Activated B cell treated with CpG ODN at 0.5 μM for 24 hours (primary cell): Measurements from ENCODE around the gene HLA-E. TPM values are rescaled to one million over a fixed set of nuclear protein-coding genes. Genes with fewer than 3 reads are reported as not detected.
"Not testable (repeated sequence)": the region's sequence is repeated elsewhere in the genome, so short reads cannot be mapped to it uniquely, and the experiment has no call there.

ENCODE experiments used
- ATAC-seq: fragments of 200-7000 bp; cut with Tn5 transposase; one replicate; pipeline ENCODE4 v1.10.0; 2021; ENCODE audit warnings: low read depth, mild to moderate bottlenecking, moderate library complexity
- CTCF ChIA-PET: fragments of 350-600 bp; sonication (Branson Sonifier 250); formaldehyde crosslinking; loops from one replicate; lab custom pipeline; 2021; ENCODE audit warnings: antibody characterized with exemption; lab: Charles Lee
- POLR2A ChIA-PET: fragments of 350-600 bp; sonication (Branson Sonifier 250); formaldehyde crosslinking; loops from one replicate; lab custom pipeline; 2021; ENCODE audit warnings: antibody characterized with exemption; lab: Charles Lee
- DNase-seq: peaks from one replicate; pipeline ENCODE4 v3.0.0; 2022
- H3K27ac Mint-ChIP-seq: one replicate; pipeline ENCODE4 v1.8.0; 2020; ENCODE audit warnings: mixed read lengths
- H3K27me3 Mint-ChIP-seq: one replicate; pipeline ENCODE4 v1.8.0; 2021; ENCODE audit warnings: mixed read lengths
- H3K36me3 Mint-ChIP-seq: one replicate; pipeline ENCODE4 v1.8.0; 2021; ENCODE audit warnings: low read depth, mixed read lengths
- H3K4me1 Mint-ChIP-seq: one replicate; pipeline ENCODE4 v1.8.0; 2021; ENCODE audit warnings: mixed read lengths
- H3K4me3 Mint-ChIP-seq: one replicate; pipeline ENCODE4 v1.8.0; 2020; ENCODE audit warnings: mild to moderate bottlenecking, mixed read lengths
- H3K9me3 Mint-ChIP-seq: one replicate; pipeline ENCODE4 v1.8.0; 2020; ENCODE audit warnings: mixed read lengths
- intact Hi-C: fragments of 100-400 bp; cut with micrococcal nuclease; formaldehyde crosslinking; loops from one replicate; pipeline ENCODE4 v1.15.1; 2024
- total RNA-seq: library from RNA; stranded (reverse); gene quantifications from 2 replicates; pipeline ENCODE4 v1.2.3, GENCODE V29; 2022
- TF ChIP-seq, protein P1 (sequence below): fragments of 200-600 bp; IDR thresholded peaks from one replicate; pipeline ENCODE4 v1.8.0; 2022; ENCODE audit warnings: antibody characterized with exemption, mild to moderate bottlenecking

The HLA-E gene
- total RNA-seq, 1 donor from 2014 or later: 737 TPM

DNA sequence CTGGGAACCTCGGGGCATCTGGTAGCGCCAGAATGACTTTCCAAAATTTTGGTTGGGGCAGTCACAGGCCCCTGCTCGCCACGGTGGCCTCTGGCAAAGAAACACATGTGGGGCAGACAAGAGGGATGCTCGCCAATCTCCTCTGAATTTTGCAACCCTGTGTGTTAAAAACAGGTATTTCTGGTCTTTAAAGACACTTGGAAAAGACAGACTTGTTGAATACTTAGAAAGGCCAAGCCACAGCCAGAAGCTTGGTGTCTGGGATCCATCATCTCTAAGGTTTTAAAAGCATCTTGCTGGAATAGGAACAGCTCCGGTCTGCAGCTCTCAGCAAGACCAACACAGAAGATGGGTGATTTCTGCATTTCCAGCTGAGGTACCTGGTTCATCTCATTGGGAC is 31.2 kb downstream of the HLA-E start:
- Mint-ChIP-seq H3K4me3 (no peak overlapping the region), H3K27ac (no peak overlapping the region), H3K27me3 (no peaks in the 10 kb centered on the region), H3K4me1 (peaks cover 75% of the 10 kb centered on the region), H3K9me3 (peaks cover 2% of the 10 kb centered on the region), H3K36me3 (peaks cover 1% of the 10 kb centered on the region)
- DNase-seq (no peak), ATAC-seq (no peak)
- ChIA-PET POLR2A (interaction anchor here (0.7 to 13.0 kb wide), 4 partner anchors 7 to 30 kb away, joined by 3 to 352 read pairs (median 28); no protein-coding TSS in a partner anchor), CTCF (no interaction called here)
- TF ChIP-seq, protein P1, sequence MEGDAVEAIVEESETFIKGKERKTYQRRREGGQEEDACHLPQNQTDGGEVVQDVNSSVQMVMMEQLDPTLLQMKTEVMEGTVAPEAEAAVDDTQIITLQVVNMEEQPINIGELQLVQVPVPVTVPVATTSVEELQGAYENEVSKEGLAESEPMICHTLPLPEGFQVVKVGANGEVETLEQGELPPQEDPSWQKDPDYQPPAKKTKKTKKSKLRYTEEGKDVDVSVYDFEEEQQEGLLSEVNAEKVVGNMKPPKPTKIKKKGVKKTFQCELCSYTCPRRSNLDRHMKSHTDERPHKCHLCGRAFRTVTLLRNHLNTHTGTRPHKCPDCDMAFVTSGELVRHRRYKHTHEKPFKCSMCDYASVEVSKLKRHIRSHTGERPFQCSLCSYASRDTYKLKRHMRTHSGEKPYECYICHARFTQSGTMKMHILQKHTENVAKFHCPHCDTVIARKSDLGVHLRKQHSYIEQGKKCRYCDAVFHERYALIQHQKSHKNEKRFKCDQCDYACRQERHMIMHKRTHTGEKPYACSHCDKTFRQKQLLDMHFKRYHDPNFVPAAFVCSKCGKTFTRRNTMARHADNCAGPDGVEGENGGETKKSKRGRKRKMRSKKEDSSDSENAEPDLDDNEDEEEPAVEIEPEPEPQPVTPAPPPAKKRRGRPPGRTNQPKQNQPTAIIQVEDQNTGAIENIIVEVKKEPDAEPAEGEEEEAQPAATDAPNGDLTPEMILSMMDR: no peak
- intact Hi-C loops: no loop called here

DNA sequence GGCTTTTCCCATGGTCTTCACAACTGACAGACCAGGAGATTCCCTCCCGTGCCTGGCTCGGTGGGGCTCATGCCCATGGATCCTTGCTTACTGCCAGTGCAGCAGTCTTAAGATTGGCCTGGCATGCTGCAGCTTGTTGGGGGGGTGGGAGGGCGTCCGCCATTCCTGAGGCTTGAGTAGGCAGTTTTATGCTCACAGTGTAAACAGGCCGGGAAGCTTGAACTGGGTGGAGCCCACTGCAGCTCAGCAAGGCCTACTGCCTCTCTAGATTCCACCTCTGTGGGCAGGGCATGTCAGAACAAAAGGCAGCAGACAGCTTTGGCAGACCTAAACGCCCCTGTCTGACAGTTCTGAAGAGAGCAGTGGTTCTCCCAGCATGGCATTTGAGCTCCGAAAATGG is 31.8 kb downstream of the HLA-E start:
- H3K9me3 Mint-ChIP-seq, ATAC-seq, H3K27me3 Mint-ChIP-seq, intact Hi-C loops, H3K36me3 Mint-ChIP-seq, H3K4me3 Mint-ChIP-seq, DNase-seq: not testable (repeated sequence)
- H3K4me1 Mint-ChIP-seq: peaks cover 76% of the 10 kb centered on the region
- POLR2A ChIA-PET: interaction anchor here (0.7 to 5.8 kb wide), 7 partner anchors 9 to 31 kb away, joined by 3 to 44 read pairs (median 11); no protein-coding TSS in a partner anchor
- CTCF ChIA-PET: interaction anchor here (1.3 kb wide), 2 partner anchors 11 to 27 kb away, joined by 3 to 5 read pairs; no protein-coding TSS in a partner anchor
- peak overlapping the region; percentile 83 for H3K27ac Mint-ChIP-seq

DNA sequence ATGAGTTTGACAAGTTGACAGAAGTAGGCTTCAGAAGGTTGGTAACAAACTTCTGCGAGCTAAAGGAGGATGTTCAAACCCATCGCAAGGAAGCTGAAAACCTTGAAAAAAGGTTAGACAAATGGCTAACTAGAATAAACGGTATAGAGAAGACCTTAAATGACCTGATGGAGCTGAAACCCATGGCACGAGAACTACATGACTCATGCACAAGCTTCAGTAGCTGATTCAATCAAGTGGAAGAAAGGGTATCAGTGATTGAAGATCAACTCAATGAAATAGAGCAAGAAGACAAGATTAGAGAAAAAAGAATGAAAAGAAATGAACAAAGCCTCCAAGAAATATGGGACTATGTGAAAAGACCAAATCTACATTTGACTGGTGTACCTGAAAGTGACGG is 32.6 kb downstream of the HLA-E start:
- H3K27me3 Mint-ChIP-seq, H3K36me3 Mint-ChIP-seq, DNase-seq, H3K9me3 Mint-ChIP-seq, intact Hi-C loops, ATAC-seq: not testable (repeated sequence)
- Mint-ChIP-seq H3K4me3 (peak overlapping the region; percentile 8), H3K27ac (peak overlapping the region; percentile 83), H3K4me1 (peaks cover 76% of the 10 kb centered on the region)
- CTCF ChIA-PET: interaction anchor here (1.3 to 1.7 kb wide), 3 partner anchors 10 to 29 kb away, joined by 3 to 5 read pairs (median 5); no protein-coding TSS in a partner anchor
- POLR2A ChIA-PET: interaction anchor here (0.8 to 5.8 kb wide), 7 partner anchors 8 to 29 kb away, joined by 4 to 44 read pairs (median 11); no protein-coding TSS in a partner anchor

DNA sequence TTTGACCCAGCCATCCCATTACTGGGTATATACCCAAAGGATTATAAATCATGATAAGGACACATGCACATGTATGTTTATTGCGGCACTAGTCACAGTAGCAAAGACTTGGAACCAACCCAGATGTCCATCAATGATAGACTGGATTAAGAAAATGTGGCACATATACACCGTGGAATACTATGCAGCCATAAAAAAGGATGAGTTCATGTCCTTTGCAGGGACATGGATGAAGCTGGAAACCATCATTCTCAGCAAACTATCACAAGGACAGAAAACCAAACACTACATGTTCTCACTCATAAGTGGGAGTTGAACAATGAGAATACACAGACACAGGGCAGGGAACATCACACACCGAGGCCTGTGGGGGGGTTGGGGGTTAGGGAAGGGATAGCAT is 37.1 kb downstream of the HLA-E start:
- CTCF ChIA-PET, ATAC-seq, intact Hi-C loops, H3K27me3 Mint-ChIP-seq, DNase-seq, H3K36me3 Mint-ChIP-seq, H3K9me3 Mint-ChIP-seq: not testable (repeated sequence)
- H3K4me1 Mint-ChIP-seq: peaks cover 87% of the 10 kb centered on the region
- POLR2A ChIA-PET: interaction anchor here (5.8 to 7.2 kb wide), 3 partner anchors 12 to 34 kb away, joined by 44 to 458 read pairs (median 352); partner anchors contain the start of gene HLA-E
- peak overlapping the region; percentile 72 for H3K27ac Mint-ChIP-seq
- H3K4me3 Mint-ChIP-seq: peak overlapping the region; percentile 19

DNA sequence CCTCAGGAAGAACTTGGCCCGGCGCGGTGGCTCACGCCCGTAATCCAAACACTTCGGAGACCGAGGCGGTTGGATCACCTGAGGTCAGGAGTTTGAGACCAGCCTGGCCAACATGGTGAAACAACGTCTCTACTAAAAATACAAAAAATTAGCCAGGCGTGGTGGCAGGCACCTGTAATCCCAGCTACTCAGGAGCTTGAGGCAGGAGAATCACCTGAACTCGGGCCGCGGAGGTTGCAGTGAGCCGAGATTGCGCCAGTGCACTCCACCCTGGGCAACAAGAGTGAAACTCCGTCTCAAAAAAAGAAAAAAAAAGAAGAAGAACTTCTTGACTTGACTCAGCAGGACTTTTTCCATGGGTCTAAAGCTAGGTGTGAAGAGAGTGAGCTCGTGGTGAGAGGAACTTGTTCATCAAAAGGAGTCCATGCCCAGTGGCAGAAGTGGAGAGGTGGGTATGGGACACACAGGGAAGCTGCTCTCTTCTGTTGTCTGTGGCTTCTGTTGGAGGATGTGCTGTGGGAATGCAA is 40.1 kb downstream of the HLA-E start:
- ChIA-PET POLR2A (interaction anchor here (0.8 to 7.2 kb wide), 14 partner anchors 8 to 188 kb away, joined by 3 to 458 read pairs (median 8); partner anchors contain the start of genes GNL1, HLA-E, MDC1 and MRPS18B), CTCF (interaction anchor here (0.6 to 4.8 kb wide), 7 partner anchors 12 to 50 kb away, joined by 3 to 113 read pairs (median 6); no protein-coding TSS in a partner anchor)
- Mint-ChIP-seq H3K4me3 (peak overlapping the region; percentile 12), H3K27ac (peak overlapping the region; percentile 95), H3K4me1 (peaks cover 78% of the 10 kb centered on the region)
- ATAC-seq: peak; percentile 48
- H3K36me3 Mint-ChIP-seq, H3K9me3 Mint-ChIP-seq, H3K27me3 Mint-ChIP-seq: not testable (repeated sequence)
- peak; percentile 32 for DNase-seq
- intact Hi-C loops: loop anchor here (1.0 to 2.0 kb wide), 3 partner anchors 13 to 20 kb away; no protein-coding TSS in a partner anchor

DNA sequence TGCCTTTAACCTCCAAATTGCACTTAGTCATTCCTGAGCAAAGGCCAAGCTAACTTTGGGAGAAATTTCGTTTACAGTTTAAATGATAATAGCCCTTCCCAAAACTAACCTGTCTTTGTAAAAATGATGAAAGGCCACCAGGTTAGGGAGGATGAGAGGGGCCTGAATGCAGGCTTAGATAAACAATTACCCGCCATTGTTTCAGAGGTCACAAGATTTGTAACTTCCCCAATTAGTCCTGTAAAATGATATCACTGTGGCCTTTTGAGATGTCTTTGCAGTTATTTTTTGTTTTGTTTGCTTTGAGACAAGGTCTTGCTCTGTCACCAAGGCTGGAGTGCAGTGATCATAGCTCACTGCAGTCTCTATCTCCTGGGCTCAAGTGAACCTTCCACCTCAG is 40.7 kb downstream of the HLA-E start:
- no peak for ATAC-seq
- peaks cover 72% of the 10 kb centered on the region for H3K4me1 Mint-ChIP-seq
- no peak for DNase-seq

More for the DNA sequence above, 40.7 kb downstream of the HLA-E start:
- no peaks in the 10 kb centered on the region for H3K27me3 Mint-ChIP-seq
- no peaks in the 10 kb centered on the region for H3K36me3 Mint-ChIP-seq
- no peaks in the 10 kb centered on the region for H3K9me3 Mint-ChIP-seq
- TF ChIP-seq, protein P1: no peak
- ChIA-PET POLR2A (interaction anchor here (0.8 to 7.2 kb wide), 13 partner anchors 9 to 187 kb away, joined by 3 to 458 read pairs (median 9); partner anchors contain the start of genes GNL1, HLA-E, MDC1 and PRR3), CTCF (interaction anchor here (0.8 to 4.8 kb wide), 6 partner anchors 11 to 51 kb away, joined by 3 to 113 read pairs (median 6); no protein-coding TSS in a partner anchor)
- H3K4me3 Mint-ChIP-seq: peak overlapping the region; percentile 12
- intact Hi-C loops: no loop called here
- H3K27ac Mint-ChIP-seq: peak overlapping the region; percentile 95
